ENCODE measurements around the gene DNHD1.

DNHD1 gene

DNA sequence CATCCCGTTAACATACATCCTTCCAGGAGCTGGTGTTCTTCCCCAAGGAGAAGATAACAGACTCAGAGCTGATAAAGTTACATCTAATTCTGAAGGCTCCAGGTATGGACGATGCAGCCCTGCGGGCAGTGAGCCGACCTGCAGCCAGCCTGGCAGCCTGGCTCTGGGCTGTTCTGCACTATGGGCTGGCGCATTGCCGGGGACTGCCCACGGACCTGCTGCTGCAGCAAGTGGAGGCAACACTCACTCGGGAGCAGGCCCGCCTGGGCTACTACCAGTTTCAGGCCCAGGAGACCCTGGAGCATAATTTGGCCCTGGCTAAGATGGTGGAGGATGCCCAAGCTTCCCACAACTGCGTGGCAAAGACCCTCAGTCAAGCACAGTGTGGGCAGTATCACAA is 66.6 kb downstream of the DNHD1 start:
- no peak for DNase-seq (ENCODE audit: low spot score)

DNA sequence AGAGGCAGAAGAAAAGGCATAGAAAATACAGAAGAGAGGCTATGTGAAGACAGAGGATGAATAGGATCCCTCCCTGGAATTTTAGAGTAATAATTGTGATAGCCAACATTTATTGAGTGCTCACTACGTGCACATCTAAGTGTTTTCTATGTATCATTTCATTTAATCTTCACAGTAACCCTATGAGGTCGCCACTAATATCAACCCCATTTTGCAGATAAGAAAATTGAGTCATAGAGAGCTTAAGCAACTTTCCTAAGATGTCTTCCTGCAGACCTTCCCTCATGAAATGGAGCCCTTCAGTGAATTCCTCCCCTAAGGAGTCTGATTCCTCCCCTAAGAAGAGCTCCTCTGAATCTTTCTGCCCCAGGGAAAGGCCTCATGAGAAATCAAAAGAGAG is 68.2 kb downstream of the DNHD1 start:
- DNase-seq (ENCODE audit: low spot score), result no peak

DNA sequence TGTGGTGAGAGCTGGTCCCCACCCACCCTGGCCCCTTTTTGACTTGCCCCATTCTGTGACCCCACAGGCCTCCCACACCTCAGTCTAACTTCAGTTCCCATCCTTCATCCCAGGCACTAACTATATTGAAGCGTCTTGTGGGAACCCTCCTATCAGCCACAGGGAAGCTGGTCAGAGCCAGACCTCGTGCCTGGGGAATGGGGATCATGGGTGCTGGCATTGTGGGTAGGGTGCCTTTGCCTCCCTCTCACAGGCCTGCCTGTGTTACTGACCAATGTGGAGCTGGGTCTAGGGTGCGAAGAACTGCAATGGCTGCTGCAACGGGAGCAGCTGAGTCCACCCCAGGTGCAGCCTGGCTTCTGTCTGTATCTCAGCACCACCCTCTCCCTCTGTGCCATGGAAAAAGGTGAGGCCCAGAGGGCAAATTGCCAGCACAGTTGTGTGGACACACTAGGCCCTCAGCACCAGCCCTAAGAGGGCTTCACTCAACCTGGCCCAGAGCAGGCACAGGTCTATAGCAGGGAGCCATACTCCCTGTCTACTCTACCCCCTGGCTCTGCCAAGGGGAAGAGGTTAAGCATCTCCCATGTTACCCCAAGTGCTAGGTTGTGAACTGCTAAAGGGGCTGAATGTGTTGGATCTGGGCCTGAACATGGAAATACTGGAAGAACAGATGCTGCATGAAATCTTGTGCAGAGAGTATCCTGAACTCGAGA is 69.1 kb downstream of the DNHD1 start:
- DNase-seq (ENCODE audit: low spot score), result no peak

DNA sequence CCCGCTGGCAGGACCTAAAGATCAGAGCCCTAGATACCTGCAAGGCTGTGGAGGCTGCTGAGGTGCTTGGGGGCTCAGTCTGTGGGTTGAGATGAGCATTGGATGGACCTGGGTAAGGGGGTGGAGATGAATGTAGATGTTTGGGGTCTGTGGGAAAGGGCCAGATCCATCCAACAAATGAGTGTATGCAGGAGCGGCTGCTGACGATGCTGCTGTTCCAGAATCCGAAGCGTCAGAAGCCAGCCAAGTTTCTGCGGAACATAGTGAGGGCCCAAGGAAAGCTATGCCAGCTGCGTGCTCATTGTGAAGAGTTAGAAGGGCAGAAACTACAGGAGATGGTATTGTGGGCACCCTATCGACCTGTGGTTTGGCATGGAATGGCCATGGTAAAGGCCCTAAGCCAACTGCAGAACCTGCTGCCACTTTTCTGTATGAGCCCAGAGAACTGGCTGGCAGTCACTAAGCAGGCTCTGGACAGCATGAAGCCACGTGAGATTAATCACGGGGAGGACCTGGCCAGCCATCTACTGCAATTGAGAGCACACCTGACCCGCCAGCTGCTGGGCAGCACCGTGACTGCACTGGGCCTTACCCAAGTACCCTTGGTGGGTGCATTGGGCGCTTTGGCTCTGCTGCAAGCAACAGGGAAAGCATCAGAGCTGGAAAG is 69.8 kb downstream of the DNHD1 start:
- DNase-seq (ENCODE audit: low spot score), result no peak

DNA sequence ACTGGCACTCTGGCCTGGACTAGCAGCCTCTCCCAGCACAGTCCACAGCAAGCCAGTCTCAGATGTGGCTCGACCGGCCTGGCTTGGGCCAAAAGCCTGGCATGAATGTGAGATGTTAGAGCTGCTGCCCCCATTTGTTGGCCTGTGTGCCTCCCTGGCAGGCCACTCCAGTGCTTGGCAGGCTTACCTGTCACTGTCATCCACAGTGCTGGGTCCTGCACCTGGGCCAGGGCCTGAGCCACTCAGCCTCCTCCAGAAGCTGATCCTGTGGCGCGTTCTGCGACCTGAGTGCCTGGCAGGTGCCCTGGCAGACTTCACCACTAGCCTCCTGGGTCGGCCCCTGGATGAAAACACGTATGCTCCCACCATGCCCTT is 70.3 kb downstream of the DNHD1 start:
- no peak for DNase-seq (ENCODE audit: low spot score)

DNA sequence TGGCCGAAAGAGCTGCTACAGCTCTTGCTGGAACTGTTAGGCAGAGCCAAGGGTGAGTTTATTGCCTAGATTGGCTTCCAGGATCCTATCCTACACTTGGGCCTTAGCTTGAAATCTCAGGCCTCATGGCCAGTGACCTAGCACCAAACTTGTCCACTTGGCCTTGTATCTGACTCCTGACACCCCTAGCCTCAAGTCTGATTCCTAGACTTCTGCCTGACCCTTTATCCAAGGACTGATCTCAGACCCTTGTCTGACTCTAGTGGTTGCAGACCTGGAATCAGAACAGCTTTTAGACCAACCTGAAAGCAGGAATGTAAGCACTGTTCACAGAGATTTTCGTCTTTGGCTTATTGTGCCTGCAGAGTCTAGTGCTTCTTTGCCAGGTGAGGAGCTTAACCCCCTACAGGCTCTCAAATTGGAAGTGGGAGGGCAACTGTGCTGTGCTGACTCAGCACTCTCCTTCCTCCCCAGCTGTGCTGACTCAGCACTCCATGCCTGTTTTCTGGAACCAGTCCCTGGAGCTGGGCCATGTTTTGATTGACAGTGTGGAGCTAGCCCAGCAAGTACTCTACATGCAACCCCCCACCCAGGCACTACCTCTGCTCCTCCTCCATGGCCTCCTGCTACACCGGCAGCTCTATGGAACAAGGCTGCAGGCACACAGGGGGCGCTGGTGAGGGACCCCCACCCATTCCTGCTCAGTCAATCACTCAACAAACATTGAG is 71.3 kb downstream of the DNHD1 start:
- peak; percentile 58 for DNase-seq (ENCODE audit: low spot score)

DNA sequence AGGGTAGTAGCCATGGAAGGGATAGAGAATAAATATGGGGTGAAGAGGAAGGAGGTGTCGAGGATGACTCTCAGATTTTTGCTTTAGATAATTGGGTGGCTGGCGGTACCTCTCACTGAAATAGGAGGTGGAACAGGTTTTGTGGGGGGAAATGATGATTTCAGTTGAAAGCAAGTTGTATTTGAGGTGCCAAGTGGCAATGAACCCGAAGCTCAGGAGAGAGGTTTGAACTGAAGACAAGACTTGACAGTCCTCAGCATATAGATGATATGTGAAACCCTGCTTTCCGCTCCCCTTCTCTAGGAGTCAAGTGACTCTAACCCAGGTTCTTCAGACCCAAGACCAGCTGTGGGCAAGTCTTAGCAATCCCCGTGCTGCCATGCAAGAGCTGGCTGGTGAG is 72.6 kb downstream of the DNHD1 start:
- no peak for DNase-seq (ENCODE audit: low spot score)

DNA sequence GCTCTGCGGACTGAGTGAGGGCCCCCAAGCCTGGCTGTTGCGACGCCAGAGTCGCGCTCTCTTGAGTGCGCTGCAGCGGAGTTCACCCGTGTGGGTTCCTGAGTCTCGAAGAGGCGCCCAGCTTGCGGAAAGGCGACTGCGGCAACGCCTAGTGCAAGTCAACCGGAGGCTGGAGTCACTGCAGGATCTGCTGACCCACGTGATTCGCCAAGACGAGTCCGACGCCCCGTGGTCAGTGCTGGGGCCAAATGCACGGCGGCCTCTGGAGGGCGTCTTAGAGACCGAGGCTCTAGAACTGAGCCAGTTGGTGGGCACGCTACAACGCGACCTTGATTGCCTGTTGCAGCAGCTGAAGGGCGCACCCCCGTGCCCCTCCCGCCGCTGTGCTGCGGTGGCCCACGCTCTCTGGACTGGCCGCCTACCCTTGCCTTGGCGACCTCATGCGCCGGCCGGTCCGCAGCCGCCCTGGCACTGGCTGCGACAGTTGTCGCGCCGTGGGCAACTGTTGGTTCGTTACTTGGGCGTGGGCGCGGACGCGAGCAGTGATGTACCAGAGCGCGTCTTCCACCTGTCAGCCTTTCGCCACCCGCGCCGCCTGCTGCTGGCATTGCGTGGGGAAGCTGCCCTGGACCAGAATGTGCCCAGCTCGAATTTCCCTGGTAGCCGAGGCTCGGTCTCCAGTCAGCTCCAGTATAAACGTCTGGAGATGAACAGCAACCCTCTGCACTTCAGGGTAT is 73.8 kb downstream of the DNHD1 start:
- no peak for DNase-seq (ENCODE audit: low spot score)

DNA sequence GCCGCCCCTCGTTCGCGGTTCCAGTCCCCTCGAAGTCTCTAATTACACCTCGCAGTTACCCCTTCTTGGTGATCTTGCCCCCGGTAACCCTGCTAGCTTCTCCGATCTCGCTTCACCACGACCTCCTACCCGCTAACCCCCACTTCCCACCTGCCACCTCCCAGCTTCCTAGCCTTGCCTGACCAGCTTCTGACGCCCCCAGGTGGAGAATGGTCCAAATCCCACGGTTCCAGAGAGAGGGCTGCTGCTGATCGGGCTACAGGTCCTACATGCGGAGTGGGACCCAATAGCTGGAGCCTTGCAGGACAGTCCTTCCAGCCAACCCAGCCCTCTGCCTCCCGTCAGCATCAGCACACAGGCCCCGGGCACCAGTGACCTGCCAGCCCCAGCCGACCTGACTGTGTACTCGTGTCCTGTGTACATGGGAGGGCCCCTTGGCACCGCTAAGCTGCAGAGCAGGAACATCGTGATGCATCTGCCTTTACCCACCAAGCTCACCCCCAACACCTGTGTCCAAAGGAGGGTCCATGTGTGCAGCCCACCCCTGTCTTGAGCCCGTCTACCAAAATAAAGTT is 74.4 kb downstream of the DNHD1 start:
- no peak for DNase-seq (ENCODE audit: low spot score)

DNA sequence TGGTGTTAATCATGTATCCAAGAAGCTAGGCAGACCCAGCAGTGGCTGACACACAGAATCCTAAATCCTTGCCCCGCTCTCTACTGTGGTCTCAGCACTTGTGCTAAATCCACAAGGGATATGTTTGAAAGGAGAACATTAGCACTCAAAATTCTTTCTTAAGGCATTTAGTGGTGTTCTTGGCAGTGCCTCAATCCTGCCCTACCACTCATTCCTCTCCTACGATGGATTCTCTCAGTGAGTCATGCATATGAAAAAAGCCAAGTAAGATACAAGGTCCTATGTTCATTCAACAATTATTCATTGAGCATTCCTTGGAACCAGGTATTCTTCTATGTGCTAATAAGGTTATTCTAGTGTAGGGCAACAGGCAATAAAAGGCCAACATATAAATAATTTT is 75.1 kb downstream of the DNHD1 start:
- DNase-seq (ENCODE audit: low spot score), result peak; percentile 83

DNA sequence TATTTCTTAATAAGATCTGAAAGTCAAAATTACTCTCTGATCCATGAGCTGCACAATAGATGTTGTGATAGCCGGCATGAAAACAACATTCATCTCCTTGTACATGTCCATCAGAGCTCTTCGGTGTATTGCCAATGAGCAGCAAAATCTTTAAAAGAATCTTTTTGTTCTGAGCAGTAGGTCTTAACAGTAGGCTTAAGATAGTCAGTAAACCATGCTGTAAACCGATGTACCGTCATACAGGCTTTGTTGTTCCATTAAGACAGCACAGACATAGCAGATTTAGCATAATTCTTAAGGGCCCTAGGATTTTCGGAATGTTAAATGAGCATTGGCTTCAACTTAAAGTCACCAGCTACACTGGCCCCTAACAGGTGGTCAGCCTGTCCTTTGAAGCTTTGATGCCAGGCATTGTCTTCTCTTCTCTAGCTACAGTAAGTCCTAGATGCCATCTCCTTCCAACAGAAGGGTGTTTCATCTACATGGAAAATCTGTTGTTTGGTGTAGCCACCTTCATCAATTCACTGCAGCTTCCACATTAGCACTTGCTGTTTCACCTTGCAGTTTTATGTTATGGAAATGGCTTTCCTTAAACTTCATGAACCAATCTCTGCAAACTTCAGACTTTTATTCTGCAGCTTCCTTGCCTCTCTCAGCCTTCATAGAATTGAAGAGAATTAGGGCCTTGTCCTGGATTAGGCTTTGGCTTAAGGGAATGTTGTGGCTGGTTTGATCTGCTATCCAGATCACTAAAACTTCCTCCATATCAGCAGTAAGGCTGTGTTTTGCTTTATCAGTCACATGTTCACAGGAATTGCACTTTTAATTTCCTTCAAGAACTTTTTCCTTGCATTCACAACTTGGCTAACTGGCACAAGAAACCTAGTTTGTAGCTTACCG is 78.0 kb downstream of the DNHD1 start:
- no peak for DNase-seq (ENCODE audit: low spot score)

DNA sequence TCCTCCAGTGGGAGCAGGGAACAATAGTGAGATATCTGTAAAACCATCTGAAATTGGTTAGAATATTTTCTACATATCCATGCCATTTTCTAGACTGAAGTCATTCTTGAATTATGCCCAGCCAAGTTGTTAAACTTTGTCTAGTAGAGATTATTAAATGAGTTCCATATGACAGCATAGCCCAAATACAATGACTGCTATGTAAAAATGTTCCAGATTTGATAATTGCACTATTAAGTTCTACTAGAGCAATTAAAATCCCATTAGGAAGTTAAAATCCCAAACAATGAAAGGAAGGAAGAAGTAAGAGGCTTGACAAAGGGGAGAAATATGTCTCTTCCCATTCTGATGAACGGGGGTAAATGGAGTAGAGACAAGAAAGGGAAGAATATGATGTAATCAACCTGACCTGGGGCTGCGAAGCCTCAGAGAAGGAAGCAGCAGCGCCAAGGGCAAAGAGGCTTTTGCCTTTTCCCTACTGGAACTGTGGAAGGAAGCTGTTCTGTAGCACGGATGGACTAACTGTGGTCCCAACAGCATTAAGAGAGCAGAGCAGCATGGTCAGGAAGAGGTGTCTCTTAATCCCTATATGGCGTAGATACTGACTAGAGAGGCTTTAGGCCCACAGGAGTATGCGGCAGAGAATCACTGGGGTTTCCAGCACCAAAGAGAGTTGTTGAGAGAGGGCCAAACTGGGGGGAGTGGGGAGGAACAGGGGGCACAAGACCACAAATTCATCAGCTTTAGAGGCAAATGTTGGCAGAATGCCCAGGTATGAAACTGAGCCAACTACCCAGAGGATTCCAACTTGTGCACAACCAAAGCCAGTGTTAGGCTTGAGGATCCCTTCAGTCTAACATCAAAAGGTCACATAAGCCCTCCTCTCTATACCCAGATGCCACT is 79.6 kb downstream of the DNHD1 start:
- peak; percentile 81 for DNase-seq (ENCODE audit: low spot score)

DNA sequence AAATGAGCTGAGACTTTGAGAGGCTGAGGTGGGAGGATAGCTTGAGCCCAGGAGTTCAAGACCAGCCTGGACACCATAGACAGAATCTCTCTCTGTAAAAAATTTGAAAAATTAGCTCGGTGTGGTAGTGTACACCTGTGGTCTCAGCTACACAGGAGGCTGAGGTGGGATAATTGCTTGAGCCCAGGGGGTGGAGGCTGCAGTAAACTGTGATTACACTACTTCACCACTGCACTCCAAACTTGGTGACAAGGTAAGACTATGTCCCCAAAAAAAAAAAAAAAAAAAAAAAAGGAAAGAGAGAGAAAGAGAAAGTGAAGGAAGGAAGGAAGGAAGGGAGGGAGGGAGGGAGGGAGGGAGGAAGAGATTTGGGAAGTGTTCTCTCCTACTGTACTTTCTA is 81.1 kb downstream of the DNHD1 start:
- no peak for DNase-seq (ENCODE audit: low spot score)

DNA sequence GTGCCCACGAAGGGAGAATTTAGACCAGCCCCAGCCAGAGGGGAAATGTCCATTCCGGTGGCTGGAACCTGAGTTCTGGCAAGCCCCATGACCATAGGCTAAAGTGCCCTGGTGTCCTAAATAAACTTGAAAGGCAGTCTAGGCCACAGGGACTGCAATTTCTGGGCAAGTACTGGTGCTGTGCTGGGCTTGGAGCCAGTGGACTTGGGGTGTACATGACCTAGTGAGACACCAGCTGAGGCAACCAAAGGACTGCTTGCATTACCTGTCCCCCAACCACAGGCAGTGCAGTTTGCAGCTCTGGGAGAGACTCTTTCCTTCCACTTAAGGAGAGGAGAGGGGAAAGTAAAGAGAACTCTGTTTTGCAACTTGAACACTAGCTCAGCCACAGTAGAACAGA is 82.6 kb downstream of the DNHD1 start:
- no peak for DNase-seq (ENCODE audit: low spot score)

DNA sequence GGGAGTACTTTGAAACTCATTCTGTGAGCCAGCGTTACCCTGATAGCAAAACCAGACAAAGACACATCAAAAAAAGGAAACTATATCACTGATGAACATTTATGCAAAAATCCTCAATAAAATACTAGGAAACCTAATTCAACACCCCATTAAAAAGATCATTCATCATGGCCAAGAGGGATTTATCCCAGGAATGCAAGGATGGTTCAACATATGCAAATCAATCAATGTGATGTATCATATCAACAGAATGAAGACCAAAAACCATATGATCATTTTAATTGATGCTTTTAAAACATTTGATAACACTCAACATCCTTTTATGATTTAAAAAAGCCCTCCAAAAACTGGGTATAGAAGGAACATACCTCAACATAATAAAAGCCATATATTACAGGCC is 86.5 kb downstream of the DNHD1 start:
- no peak for DNase-seq (ENCODE audit: low spot score)

DNA sequence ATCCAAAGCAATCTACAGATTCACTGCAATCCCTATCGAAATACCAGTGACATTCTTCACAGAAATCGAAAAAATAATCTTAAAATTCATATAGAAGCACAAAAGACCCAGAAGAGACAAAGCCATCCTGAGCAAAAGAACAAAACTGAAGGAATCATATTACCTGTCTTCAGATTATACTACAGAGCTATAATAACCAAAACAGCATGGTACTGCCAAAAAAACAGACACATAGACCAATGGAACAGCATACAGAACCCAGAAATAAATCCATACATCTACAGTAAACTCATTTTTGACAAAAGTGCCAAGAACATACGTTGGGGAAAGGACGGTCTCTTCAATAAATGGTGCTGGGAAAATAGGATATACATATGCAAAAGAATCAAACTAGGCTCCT is 87.4 kb downstream of the DNHD1 start:
- DNase-seq (ENCODE audit: low spot score), result no peak

DNA sequence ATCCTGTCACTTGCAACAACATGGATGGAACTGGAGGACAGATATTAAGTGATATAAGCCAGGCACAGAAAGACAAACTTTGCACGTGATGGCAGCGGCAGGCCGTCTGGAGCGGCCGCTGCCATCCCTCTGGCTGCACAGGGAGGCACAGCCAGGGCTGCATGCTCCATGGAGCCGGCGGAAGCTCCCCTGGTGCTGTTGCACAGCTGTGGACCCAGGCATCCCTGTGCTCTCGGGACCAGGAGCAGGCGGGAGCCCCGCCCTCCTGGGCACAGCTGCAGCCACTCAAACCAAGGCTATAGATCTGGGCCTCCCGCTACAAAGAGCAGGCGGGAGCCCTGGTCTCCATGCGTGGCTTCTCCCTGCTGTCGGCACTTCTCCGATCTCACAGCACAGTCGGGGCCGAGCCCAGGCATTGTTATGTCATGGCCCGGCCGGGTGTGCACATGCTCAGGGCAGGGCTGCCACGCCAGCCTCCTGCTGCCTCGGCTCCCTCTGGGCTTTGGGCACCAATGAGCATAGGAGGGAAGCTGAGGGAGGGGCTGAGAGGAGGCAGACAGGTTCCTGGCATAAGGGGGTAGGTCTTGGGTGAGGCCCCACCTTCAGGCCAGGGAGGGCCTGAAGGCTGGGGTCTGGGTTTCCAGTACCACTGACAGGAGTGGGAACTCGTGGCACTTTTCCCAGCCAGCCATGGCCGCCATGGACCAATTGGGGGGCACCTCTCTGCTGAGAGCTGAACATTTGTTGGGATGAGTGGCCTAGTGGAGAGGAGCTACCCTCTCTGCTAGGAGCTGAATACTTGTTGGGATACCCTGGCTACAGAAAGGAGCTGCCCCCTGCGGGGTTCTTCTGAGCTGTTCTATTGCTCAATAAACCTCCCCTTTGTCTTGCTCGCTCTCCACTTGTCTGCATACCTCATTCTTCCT is 89.6 kb downstream of the DNHD1 start:
- peak; percentile 28 for DNase-seq (ENCODE audit: low spot score)

DNA sequence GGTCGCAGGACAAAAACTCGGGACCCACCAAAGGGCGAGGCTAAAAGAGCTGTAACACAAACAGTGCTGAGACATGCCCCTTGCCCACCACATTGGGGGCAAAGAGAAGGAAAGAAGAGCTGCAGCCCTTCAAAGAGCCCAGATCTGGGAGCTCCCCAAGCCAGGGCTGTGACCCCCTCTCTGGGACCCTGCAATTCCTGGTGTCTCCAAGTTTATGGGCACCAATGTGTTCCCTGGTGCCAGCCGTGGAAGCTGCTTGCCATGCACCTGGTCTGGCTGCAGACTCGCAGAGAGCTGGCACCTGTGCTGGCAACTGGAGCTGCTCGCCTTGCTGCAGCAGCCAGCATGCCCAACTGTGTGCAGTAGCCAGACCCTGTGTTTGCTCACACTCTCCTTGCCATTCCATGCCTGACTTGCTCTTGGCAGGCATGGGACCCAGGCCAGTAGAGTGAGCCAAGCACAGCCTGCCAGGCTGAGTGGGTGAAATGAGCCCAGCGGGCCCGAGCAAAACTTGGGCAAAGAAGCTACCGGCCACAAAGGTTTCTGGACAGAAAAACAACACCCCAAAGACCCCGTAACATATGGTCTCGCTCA is 90.4 kb downstream of the DNHD1 start:
- no peak for DNase-seq (ENCODE audit: low spot score)

DNA sequence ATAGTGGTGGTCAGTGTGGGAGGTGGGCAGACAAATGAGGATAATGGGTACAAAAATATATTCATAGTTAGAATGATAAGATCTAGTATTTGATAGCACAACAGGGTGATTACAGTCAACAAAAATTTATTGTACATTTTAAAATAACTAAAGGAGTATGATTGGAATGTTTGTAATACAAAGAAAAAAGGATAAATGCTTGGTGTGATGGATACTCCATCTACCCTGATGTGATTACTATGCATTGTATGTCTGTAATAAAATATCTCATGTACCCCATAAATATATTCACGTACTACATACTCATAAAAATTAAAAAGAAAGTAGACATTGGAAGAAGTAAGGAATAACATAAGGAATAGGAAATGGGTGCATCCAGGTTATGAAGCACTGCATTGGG is 90.9 kb downstream of the DNHD1 start:
- no peak for DNase-seq (ENCODE audit: low spot score)
